SK-N-MC (cell line): ENCODE data around the gene CNR2.
"Not testable (repeated sequence)": the region's sequence is repeated elsewhere in the genome, so short reads cannot be mapped to it uniquely, and the experiment has no call there.

ENCODE experiments used
- DNase-seq: peaks from one replicate; pipeline ENCODE4 v3.0.0-alpha.2; 2011; ENCODE audit warnings: low read depth, low spot score
- H3K27ac ChIP-seq: fragments of 200-600 bp; sonication (generic); 2 replicates; pipeline ENCODE4 v1.5.1; 2016; ENCODE audit warnings: mixed run types
- H3K36me3 ChIP-seq: fragments of 200-600 bp; sonication (generic); 2 replicates; pipeline ENCODE4 v1.6.1; 2017; ENCODE audit warnings: antibody characterized with exemption, low read length, mixed read lengths; ENCODE audit not compliant: insufficient read depth
- H3K4me3 ChIP-seq: fragments of 200-600 bp; sonication (generic); 2 replicates; pipeline ENCODE4 v1.5.1; 2016
- H3K9ac ChIP-seq: fragments of 200-600 bp; sonication (generic); 2 replicates; pipeline ENCODE4 v1.8.0; 2017; ENCODE audit warnings: mixed run types, mixed read lengths; ENCODE audit not compliant: insufficient read length
- H3K9me3 ChIP-seq: fragments of 200-600 bp; sonication (generic); 2 replicates; pipeline ENCODE4 v1.6.1; 2017; ENCODE audit warnings: low read depth, mild to moderate bottlenecking, antibody characterized with exemption, low read length, moderate library complexity, mixed read lengths
- EZH2 ChIP-seq: fragments of 200-600 bp; sonication (generic); IDR thresholded peaks from one replicate; pipeline ENCODE4 v1.6.1; 2017; ENCODE audit warnings: antibody characterized with exemption
- FOXP2 ChIP-seq: optimal IDR thresholded peaks from 2 replicates; pipeline ENCODE3; 2011; ENCODE audit warnings: mild to moderate bottlenecking, moderate library complexity; ENCODE audit not compliant: insufficient read depth; ENCODE audit errors: extremely low read length, control extremely low read depth
- POLR2AphosphoS5 ChIP-seq: IDR thresholded peaks from 2 replicates; pipeline ENCODE4 v1.6.1; 2012; ENCODE audit warnings: mild to moderate bottlenecking, low read depth, low read length, borderline replicate concordance

Gene CNR2

GRCh38 chr1:23913212-23913880 lies at the start of gene CNR2:
Gene CNR2 (minus strand): TSS chr1:23913362. CDS start chr1:23875617, 37,745 bp downstream.
- no peak within 1 kb of the TSS for H3K27ac ChIP-seq
- H3K9ac ChIP-seq = no peak within 1 kb of the TSS
- no peaks in the 10 kb centered on the region for H3K36me3 ChIP-seq
- no peak for DNase-seq
- TF ChIP-seq POLR2AphosphoS5 (no peak), FOXP2 (no peak), EZH2 (no peak)
- no peak within 1 kb of the TSS for H3K4me3 ChIP-seq
- no peaks in the 10 kb centered on the region for H3K9me3 ChIP-seq

- Histone ChIP-seq H3K27ac (peak overlapping the region; percentile 98), H3K4me3 (peak overlapping the region; percentile 95), H3K36me3 (peaks cover 46% of the 10 kb centered on the region), H3K9ac (peak overlapping the region; percentile 99), H3K9me3 (no peaks in the 10 kb centered on the region)
- TF ChIP-seq POLR2AphosphoS5 (no peak), EZH2 (no peak), FOXP2 (no peak)
- no peak for DNase-seq
These were observed 47.3 kb upstream of the CNR2 start for GRCh38 chr1:23960291-23961020.

- no peak for DNase-seq
- TF ChIP-seq EZH2 (no peak), POLR2AphosphoS5 (peak; percentile 99)
- H3K9ac ChIP-seq = peak within 1 kb of the TSS; percentile 99
- H3K36me3 ChIP-seq = peaks cover 39% of the 10 kb centered on the region
- H3K9me3 ChIP-seq = no peaks in the 10 kb centered on the region
- H3K27ac ChIP-seq = peak within 1 kb of the TSS; percentile 98
- peak within 1 kb of the TSS; percentile 95 for H3K4me3 ChIP-seq
These were observed 46.5 kb upstream of the CNR2 start, which contains the start of gene PNRC2 for GRCh38 chr1:23959461-23960290. Gene PNRC2 (plus strand): TSS chr1:23959828. CDS start chr1:23961458, 1,630 bp downstream.

DNA sequence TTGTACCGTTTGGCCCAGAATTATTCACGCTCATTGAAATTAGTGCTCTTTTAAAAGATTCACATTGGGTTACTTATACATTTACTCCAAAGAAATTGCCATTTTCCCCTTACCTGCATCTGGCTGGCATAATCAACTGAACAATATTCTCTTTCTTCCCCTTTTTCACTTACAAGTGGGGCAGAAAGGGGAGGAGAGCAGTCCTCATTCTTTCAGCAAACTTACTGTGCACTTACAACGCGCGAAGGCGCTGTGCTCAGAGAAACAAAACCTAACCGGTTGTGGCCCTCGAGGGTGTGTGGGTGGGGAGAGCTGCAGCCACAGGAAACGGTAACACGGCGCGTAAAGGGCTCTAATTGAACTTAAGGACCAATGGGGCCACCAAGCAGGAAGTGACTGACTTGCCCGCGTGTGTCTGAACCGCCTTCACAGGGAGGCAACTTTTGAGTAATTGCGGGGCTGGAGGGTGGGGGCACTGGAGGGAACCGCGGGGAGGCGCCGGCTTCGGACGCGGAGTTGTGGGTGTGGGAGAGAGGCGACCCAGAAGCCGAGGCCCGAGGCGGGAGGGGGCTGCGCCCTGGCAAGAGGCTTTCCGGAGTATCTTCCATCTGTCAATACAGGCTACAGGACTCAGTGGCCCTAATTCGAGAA lies 45.8 kb upstream of the CNR2 start:
- Histone ChIP-seq H3K9me3 (no peaks in the 10 kb centered on the region), H3K9ac (peak overlapping the region; percentile 99), H3K4me3 (peak overlapping the region; percentile 95), H3K27ac (peak overlapping the region; percentile 98), H3K36me3 (peaks cover 31% of the 10 kb centered on the region)
- peak; percentile 76 for DNase-seq
- TF ChIP-seq FOXP2 (peak; percentile 65), EZH2 (no peak)

- H3K9ac ChIP-seq = peak overlapping the region; percentile 99
These were observed 45.1 kb upstream of the CNR2 start for GRCh38 chr1:23958040-23958809.

DNA sequence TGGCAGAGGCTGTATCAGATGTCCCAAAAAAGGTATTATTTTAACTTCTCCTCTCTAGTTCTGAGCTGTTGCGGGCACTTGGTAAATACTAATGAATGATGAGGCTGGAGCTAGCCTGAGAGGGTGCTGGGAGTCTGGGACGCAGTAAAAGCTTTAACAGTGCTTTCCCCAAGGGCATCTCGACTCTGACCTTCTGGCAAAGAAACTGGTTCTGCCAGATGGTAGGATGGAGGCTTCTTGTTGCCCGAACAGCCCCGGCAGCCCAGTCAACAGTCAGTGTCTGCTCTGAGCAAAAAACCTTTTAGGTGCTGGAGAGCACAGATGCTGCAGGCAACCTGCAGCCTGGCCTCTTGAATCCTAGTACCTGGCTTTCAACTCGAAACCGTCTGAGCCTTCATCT lies 43.9 kb upstream of the CNR2 start:
- Histone ChIP-seq H3K36me3 (peaks cover 20% of the 10 kb centered on the region), H3K4me3 (no peak overlapping the region), H3K27ac (peak overlapping the region; percentile 11; the same call in 1 of the 2 replicates), H3K9me3 (no peaks in the 10 kb centered on the region), H3K9ac (no peak overlapping the region)
- no peak for DNase-seq
- TF ChIP-seq POLR2AphosphoS5 (no peak), FOXP2 (no peak), EZH2 (no peak)

More at GRCh38 chr1:23958040-23958809, 45.1 kb upstream of the CNR2 start:
- peak overlapping the region; percentile 98 for H3K27ac ChIP-seq
- peaks cover 25% of the 10 kb centered on the region for H3K36me3 ChIP-seq
- H3K4me3 ChIP-seq = peak overlapping the region; percentile 95
- H3K9me3 ChIP-seq, DNase-seq: not testable (repeated sequence)

DNA sequence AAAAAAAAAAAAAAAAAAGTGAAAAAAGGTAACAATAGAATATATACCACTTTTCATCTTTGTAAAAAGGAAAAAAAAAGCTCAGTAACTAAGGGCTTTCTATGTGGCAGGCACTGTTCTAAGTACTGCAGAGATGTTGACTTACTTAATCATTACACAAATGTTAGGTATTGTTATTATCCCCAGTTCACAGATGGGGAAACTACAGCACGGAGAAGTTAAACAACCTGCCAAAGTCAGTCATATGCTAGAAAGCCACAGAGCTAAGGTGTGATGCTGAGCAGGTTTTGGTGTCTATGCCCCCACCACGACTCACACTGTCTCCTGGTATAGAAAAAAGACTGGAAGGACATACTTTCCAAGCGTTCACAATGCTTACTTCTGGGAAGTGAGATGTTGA lies 39.9 kb upstream of the CNR2 start:
- TF ChIP-seq FOXP2 = no peak
- TF ChIP-seq EZH2 = no peak
- no peak for TF ChIP-seq POLR2AphosphoS5
- Histone ChIP-seq H3K4me3 (no peak overlapping the region), H3K9ac (no peak overlapping the region), H3K9me3 (no peaks in the 10 kb centered on the region), H3K36me3 (no peaks in the 10 kb centered on the region), H3K27ac (no peak overlapping the region)
- DNase-seq = no peak
